Tibial nerve (tissue), 4 donors: ENCODE data around the gene FRMD6.

Source experiments
- EP300 ChIP-seq, 2 donors: sonication (generic); formaldehyde crosslinking; IDR thresholded peaks; one replicate each; pipeline ENCODE4 v1.6.1; 2017; ENCODE audit warnings: antibody characterized with exemption in 2 of 2, mild to moderate bottlenecking in 1 of 2
- POLR2A ChIP-seq, 2 donors: fragments of 450-650 bp; IDR thresholded peaks; one replicate each; pipeline ENCODE4 v1.6.1; 2017; ENCODE audit warnings: antibody characterized with exemption in 2 of 2, mild to moderate bottlenecking in 2 of 2, moderate library complexity in 2 of 2
- TF ChIP-seq, protein P1 (sequence below), 5 experiments: fragments of 200-600 bp in 3 of 5; fragments of 450-650 bp in 2 of 5; sonication (generic) in 3 of 5; IDR thresholded peaks; one replicate each; pipeline ENCODE4 v1.5.1; 2016 to 2019; ENCODE audit warnings: antibody characterized with exemption in 5 of 5, mild to moderate bottlenecking in 3 of 5, moderate library complexity in 2 of 5

DNA sequence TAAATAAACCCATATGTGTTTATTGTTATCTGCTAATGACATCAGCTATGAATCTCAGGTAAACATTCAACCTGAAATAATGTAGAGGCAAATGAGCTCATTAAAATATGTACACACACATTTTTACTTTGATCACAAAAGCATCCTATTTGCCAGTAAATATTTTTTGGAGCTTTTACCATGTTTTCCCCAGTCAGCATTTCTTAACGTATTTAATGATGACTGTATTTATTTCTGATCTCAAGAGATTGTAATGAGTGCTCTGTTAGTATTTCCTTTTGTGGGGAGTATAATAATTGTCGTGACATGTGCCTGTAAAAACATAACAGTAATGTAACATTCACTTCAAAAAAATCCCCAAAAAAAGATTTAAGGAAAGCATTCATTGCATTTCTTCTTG, 52.1 kb downstream of the FRMD6 start:
- TF ChIP-seq POLR2A (IDR thresholded peaks at IDR 0.05): no peak
- TF ChIP-seq, protein P1, sequence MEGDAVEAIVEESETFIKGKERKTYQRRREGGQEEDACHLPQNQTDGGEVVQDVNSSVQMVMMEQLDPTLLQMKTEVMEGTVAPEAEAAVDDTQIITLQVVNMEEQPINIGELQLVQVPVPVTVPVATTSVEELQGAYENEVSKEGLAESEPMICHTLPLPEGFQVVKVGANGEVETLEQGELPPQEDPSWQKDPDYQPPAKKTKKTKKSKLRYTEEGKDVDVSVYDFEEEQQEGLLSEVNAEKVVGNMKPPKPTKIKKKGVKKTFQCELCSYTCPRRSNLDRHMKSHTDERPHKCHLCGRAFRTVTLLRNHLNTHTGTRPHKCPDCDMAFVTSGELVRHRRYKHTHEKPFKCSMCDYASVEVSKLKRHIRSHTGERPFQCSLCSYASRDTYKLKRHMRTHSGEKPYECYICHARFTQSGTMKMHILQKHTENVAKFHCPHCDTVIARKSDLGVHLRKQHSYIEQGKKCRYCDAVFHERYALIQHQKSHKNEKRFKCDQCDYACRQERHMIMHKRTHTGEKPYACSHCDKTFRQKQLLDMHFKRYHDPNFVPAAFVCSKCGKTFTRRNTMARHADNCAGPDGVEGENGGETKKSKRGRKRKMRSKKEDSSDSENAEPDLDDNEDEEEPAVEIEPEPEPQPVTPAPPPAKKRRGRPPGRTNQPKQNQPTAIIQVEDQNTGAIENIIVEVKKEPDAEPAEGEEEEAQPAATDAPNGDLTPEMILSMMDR (IDR thresholded peaks at IDR 0.05): no peak
- TF ChIP-seq EP300 (IDR thresholded peaks at IDR 0.05): no peak
